ENCODE measurements around the gene C1orf115.
"Not testable (repeated sequence)": the region's sequence is repeated elsewhere in the genome, so short reads cannot be mapped to it uniquely, and the experiment has no call there.

Gene C1orf115

DNA sequence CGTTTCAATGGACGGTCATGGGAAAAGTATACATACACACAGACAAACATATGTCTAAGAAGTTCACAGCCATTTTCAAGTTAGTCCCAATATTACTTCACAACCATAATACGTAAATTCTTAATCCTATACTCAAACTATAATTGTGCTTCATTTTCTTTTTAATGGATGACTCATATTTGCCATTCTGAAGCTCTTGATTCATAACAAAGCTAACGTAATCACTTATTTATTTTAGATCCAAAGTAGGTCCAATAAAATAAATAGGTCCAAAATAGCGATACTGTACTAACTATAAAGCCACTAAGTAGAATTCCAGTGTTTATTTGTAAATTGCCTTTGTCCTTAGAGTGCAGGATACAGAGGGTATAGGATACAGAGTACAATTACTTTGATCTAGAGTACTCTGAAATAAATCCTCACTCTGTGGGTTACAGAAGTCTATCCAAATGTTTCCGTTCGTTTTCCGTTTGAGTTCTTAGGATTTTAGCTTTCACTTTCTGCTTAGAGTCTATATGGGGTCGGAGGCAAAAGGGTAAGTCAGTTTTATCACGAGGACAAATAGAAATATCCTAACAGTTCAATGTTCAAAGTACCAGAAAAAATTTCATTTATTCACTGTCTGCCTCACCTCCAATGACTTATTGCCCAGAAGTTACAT lies 8.8 kb upstream of the C1orf115 start:
- Histone ChIP-seq H3K27me3 (ENCODE audit: control insufficient read depth, insufficient read depth, low read length) (no peaks in the 10 kb centered on the region), H3K9me3 (ENCODE audit: control insufficient read depth, low read length) (no peaks in the 10 kb centered on the region), H3K4me3 (ENCODE audit: low read length) (peak overlapping the region; percentile 20), H3K4me1 (ENCODE audit: control insufficient read depth, insufficient read depth, low read length) (peaks cover 7% of the 10 kb centered on the region), H3K9ac (ENCODE audit: low read length) (no peak overlapping the region), H3K36me3 (ENCODE audit: control insufficient read depth, insufficient read depth, low read length) (no peaks in the 10 kb centered on the region)

DNA sequence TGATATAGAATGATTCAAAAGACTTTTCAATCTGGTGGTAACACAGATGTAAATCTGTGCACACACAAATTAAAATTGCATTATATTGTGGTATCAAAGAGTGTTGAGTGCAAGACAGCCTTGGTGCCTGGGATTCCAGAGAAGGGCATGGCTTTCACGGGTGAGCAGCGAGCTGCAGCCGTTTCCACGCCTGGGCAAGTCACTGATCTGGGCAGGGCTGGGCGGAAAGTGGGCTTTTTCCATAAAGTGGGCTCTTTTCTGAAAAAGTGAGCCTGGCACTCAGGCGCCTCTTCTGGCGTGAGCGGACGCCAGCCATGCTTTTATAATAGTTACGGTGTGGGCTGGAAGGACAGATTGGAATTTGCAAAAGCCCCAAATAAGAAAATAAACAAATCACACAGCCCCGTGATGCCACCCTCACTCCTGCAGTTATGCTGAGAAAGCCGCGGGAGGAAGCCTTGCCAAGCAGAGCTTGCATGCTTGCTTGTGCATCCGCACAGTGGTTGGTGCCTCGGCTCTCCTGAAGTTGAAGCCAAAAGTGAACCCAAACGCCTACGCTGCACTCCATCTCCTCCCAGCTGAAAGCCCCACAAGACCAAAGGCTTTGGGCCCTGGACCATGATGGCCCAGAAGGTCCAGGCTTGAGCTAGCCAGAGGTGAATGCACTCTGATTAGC lies 7.1 kb upstream of the C1orf115 start:
- no peaks in the 10 kb centered on the region for H3K9me3 ChIP-seq (ENCODE audit: control insufficient read depth, low read length)
- H3K27me3 ChIP-seq (ENCODE audit: control insufficient read depth, insufficient read depth, low read length) = no peaks in the 10 kb centered on the region
- no peaks in the 10 kb centered on the region for H3K36me3 ChIP-seq (ENCODE audit: control insufficient read depth, insufficient read depth, low read length)
- H3K4me1 ChIP-seq (ENCODE audit: control insufficient read depth, insufficient read depth, low read length) = peaks cover 7% of the 10 kb centered on the region
- no peak overlapping the region for H3K4me3 ChIP-seq (ENCODE audit: low read length)
- no peak overlapping the region for H3K9ac ChIP-seq (ENCODE audit: low read length)

DNA sequence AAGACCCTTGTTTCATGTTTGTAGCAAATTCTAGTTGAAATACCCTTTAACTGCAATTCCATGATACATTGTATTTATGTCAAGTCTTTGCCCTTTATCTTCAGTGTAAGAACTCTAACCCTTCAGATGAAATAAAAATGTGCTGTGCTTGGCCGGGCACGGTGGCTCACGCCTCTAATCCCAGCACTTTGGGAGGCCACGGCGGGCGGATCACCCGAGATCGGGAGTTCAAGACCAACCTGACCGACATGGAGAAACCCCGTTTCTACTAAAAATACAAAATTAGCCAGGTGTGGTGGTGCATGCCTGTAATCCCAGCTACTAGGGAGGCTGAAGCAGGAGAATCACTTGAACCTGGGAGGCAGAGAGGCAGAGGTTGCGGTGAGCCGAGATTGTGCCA lies 6.4 kb upstream of the C1orf115 start:
- not testable (repeated sequence) for H3K4me3 ChIP-seq (ENCODE audit: low read length); H3K9me3 ChIP-seq (ENCODE audit: control insufficient read depth, low read length); H3K36me3 ChIP-seq (ENCODE audit: control insufficient read depth, insufficient read depth, low read length); H3K27me3 ChIP-seq (ENCODE audit: control insufficient read depth, insufficient read depth, low read length); H3K9ac ChIP-seq (ENCODE audit: low read length); H3K4me1 ChIP-seq (ENCODE audit: control insufficient read depth, insufficient read depth, low read length)

DNA sequence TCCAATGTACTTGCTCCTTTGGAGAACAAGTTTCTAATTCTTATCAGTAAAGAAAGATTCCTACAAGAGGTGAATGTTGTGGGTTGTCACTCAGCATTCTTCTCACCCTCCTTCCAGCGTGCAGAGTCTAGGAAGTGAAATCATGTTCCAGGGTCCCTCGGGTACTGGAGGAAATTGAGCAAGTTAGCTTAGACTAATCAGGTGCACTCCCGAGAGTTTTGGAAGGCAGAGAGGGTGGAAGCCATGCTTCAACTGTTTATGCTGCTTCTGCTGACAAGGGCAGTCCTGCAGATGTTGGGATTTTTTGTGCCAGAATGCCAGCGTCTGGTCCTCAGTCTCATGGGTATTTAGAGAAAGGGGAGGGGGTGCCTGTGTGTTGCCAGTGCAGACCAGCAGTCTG lies 5.3 kb upstream of the C1orf115 start:
- H3K9me3 ChIP-seq (ENCODE audit: control insufficient read depth, low read length) = no peaks in the 10 kb centered on the region
- H3K27me3 ChIP-seq (ENCODE audit: control insufficient read depth, insufficient read depth, low read length) = no peaks in the 10 kb centered on the region
- peaks cover 12% of the 10 kb centered on the region for H3K4me1 ChIP-seq (ENCODE audit: control insufficient read depth, insufficient read depth, low read length)
- H3K4me3 ChIP-seq (ENCODE audit: low read length) = no peak overlapping the region
- no peak overlapping the region for H3K9ac ChIP-seq (ENCODE audit: low read length)
- H3K36me3 ChIP-seq (ENCODE audit: control insufficient read depth, insufficient read depth, low read length) = no peaks in the 10 kb centered on the region

DNA sequence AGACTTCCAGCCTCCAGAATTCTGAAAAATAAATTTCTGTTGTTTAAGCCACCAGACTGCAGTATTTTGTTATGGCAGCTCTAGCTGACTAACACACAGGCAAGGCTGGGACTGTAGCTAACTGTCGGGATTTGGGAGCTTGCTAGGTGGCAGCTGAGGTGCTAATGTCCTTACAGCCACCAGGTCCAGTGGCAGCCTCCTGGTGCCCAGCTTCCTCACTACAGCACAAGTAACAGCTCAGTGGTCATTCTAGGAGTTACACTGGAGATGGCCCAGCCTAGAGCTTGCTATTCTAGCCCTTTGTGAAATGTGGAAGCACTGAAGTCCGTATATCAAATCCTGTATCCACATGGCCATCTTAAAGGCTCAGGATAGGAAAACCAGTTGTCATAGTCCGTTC lies 4.3 kb upstream of the C1orf115 start:
- no peaks in the 10 kb centered on the region for H3K27me3 ChIP-seq (ENCODE audit: control insufficient read depth, insufficient read depth, low read length)
- H3K9ac ChIP-seq (ENCODE audit: low read length) = no peak overlapping the region

DNA sequence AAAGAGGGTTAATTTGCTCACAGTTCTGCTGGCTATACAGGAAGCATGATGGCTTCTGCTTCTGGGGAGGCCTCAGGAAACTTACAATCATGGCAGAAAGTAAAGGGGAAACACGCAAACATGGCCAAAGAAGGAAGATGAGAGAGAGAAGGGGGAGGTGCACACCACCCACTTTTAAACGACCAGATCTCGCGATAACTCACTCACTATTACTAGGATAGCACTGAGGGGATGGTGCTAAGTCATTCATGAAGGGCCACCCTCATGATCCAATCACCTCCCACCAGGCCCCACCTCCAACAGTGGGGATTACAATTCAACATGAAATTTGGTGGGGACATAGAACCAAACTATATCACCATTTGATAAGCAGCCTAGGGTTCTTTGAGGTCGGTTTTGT lies 2.4 kb upstream of the C1orf115 start:
- no peaks in the 10 kb centered on the region for H3K36me3 ChIP-seq (ENCODE audit: control insufficient read depth, insufficient read depth, low read length)
- no peaks in the 10 kb centered on the region for H3K27me3 ChIP-seq (ENCODE audit: control insufficient read depth, insufficient read depth, low read length)
- no peak overlapping the region for H3K4me3 ChIP-seq (ENCODE audit: low read length)
- H3K9me3 ChIP-seq (ENCODE audit: control insufficient read depth, low read length) = no peaks in the 10 kb centered on the region
- no peak overlapping the region for H3K9ac ChIP-seq (ENCODE audit: low read length)
- peaks cover 6% of the 10 kb centered on the region for H3K4me1 ChIP-seq (ENCODE audit: control insufficient read depth, insufficient read depth, low read length)

More for the DNA sequence above, 4.3 kb upstream of the C1orf115 start:
- no peaks in the 10 kb centered on the region for H3K36me3 ChIP-seq (ENCODE audit: control insufficient read depth, insufficient read depth, low read length)
- H3K4me1 ChIP-seq (ENCODE audit: control insufficient read depth, insufficient read depth, low read length) = peaks cover 13% of the 10 kb centered on the region
- no peaks in the 10 kb centered on the region for H3K9me3 ChIP-seq (ENCODE audit: control insufficient read depth, low read length)
- H3K4me3 ChIP-seq (ENCODE audit: low read length) = no peak overlapping the region

DNA sequence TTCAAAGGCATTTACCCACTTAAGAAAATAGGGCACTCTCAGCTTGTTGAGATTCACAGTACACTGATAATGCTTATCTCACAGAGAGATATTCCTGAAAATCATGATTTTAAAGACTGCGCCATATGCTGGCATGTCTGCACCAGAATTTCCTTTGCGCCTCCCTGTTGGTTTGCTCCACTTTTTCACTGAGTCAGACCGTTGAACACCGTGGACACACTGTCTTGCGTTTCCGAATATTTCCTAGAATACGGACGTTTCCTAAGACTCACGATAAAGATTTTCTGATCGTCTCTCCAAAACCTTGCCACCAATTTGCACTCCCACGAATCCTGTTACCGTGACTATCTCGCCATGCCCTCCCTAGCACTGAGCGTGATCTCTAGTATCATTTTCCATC lies 497 bp upstream of the C1orf115 start:
- Histone ChIP-seq H3K9ac (ENCODE audit: low read length) (no peak overlapping the region), H3K4me3 (ENCODE audit: low read length) (peak overlapping the region; percentile 76), H3K36me3 (ENCODE audit: control insufficient read depth, insufficient read depth, low read length) (no peaks in the 10 kb centered on the region), H3K4me1 (ENCODE audit: control insufficient read depth, insufficient read depth, low read length) (peaks cover 6% of the 10 kb centered on the region), H3K27me3 (ENCODE audit: control insufficient read depth, insufficient read depth, low read length) (no peaks in the 10 kb centered on the region), H3K9me3 (ENCODE audit: control insufficient read depth, low read length) (no peaks in the 10 kb centered on the region)

DNA sequence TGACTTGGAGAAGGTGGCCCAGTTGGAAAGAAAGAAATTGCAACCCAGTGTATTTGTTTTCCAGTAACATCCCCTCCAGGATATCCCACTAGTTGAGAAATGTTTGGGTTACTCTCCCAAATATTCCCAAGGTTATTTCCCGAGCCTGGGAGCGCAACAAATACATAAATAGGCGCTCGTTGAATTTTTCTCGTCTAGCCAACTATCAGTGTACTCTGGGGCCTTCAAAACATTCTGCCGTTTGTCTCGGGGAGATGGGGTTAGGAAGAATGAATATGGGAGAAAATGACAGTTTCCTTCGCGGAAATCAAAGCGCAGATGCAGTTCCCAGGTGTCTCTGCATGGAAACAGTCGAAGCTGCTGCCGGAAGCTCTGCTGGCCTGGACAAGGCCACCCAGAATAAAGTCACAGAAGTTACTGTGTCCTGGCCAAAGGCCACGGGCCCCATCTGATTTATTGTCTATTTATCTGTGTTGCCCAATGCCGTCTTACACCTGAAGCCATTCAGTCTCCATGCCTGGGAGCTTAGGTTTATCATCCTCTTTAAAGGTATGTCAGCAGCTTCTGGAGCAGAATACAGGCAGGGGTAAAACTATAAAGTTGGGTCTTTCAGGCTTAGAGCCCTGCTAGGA lies 1.0 kb downstream of the C1orf115 start:
- no peaks in the 10 kb centered on the region for H3K27me3 ChIP-seq (ENCODE audit: control insufficient read depth, insufficient read depth, low read length)
- no peaks in the 10 kb centered on the region for H3K9me3 ChIP-seq (ENCODE audit: control insufficient read depth, low read length)
- no peaks in the 10 kb centered on the region for H3K36me3 ChIP-seq (ENCODE audit: control insufficient read depth, insufficient read depth, low read length)
- peak overlapping the region; percentile 78 for H3K9ac ChIP-seq (ENCODE audit: low read length)
- H3K4me3 ChIP-seq (ENCODE audit: low read length) = peak overlapping the region; percentile 76
- H3K4me1 ChIP-seq (ENCODE audit: control insufficient read depth, insufficient read depth, low read length) = peaks cover 6% of the 10 kb centered on the region

DNA sequence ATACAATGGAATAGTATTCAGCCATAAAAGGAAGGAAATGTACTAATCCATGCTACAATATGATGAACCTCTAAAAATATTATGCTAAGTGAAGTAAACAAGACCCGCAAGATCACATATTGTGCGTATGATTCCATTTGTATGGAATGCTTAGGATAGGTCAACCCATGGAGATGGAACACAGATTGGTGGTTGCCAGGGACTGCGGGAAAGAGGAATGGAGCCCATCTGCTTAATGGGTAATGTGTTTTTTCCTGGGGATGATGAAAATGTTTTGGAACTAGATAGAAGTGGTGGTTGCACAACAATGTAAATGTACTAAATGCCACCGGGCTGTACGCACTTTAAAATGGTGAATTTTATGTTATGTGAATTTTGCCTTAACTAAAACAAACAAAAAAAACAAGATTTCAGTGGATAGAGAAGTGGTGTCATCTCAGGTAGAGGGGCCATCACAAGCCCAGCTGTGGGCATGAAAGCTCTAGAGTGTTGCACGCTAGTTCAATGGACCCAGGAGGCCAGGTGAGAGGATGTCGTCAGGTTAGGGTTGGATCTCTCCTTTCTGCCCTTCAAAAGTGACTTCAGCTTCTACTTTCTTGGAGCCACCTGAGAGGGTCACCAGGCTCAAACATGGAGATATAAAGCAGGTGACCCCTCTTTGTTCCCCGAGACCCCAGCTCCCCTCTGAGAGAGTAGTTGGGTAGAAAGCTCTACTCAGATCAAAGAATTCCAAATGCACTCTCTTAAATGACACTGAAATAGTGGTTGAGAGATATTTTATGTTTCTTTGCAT lies 2.5 kb downstream of the C1orf115 start:
- Histone ChIP-seq H3K4me3 (ENCODE audit: low read length) (no peak overlapping the region), H3K27me3 (ENCODE audit: control insufficient read depth, insufficient read depth, low read length) (no peaks in the 10 kb centered on the region), H3K36me3 (ENCODE audit: control insufficient read depth, insufficient read depth, low read length) (no peaks in the 10 kb centered on the region), H3K9ac (ENCODE audit: low read length) (no peak overlapping the region), H3K9me3 (ENCODE audit: control insufficient read depth, low read length) (no peaks in the 10 kb centered on the region), H3K4me1 (ENCODE audit: control insufficient read depth, insufficient read depth, low read length) (peaks cover 6% of the 10 kb centered on the region)

DNA sequence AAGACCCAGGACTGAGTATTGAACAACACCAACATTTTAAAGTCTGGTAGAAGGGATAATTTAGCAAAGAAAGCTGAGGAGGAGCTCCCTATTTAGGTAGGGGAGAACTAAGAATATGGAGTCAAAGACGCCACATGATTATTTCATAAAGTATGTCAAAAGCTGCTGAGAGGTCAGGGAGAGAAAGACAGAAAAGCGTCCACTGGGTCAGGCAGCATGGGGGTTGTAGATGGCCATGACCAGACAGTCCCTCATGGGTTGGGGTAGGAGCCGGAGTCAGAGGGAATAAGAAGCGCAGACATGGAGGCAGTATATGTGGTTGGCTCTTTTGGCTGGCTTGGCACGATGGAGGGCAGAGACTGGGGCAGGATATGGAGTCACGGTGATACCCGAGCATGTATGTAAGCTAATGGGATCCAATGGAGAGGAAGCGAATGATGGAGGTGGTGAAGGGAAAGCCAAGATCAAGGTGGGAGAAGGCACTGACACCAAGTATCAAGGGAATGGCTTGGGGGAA lies 4.8 kb downstream of the C1orf115 start:
- Histone ChIP-seq H3K27me3 (ENCODE audit: control insufficient read depth, insufficient read depth, low read length) (no peaks in the 10 kb centered on the region), H3K4me1 (ENCODE audit: control insufficient read depth, insufficient read depth, low read length) (peaks cover 1% of the 10 kb centered on the region), H3K36me3 (ENCODE audit: control insufficient read depth, insufficient read depth, low read length) (no peaks in the 10 kb centered on the region), H3K9ac (ENCODE audit: low read length) (no peak overlapping the region), H3K4me3 (ENCODE audit: low read length) (no peak overlapping the region), H3K9me3 (ENCODE audit: control insufficient read depth, low read length) (no peaks in the 10 kb centered on the region)

DNA sequence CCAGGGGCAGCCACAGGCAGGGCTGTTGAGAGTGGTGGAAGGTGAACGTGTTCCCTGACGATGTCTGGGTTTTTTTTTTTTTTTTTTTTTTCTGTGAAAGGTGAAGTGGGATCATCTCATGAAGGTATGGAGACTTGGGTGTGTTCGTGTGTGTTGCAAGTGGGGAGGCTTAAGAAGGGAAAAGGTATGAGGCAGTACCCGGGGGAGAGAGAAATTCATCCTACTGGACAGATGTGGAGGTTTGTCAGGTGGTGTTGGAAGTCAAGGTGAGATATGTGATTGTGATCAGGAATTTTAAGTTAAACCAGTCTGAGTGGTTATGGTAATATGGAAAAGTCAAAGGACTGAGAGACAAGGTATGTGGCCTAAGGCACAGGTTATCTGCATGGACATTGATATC lies 5.3 kb downstream of the C1orf115 start:
- no peaks in the 10 kb centered on the region for H3K9me3 ChIP-seq (ENCODE audit: control insufficient read depth, low read length)
- no peaks in the 10 kb centered on the region for H3K27me3 ChIP-seq (ENCODE audit: control insufficient read depth, insufficient read depth, low read length)
- no peak overlapping the region for H3K9ac ChIP-seq (ENCODE audit: low read length)

More for the DNA sequence above, 5.3 kb downstream of the C1orf115 start:
- no peaks in the 10 kb centered on the region for H3K4me1 ChIP-seq (ENCODE audit: control insufficient read depth, insufficient read depth, low read length)
- no peak overlapping the region for H3K4me3 ChIP-seq (ENCODE audit: low read length)
- H3K36me3 ChIP-seq (ENCODE audit: control insufficient read depth, insufficient read depth, low read length) = no peaks in the 10 kb centered on the region

Data from mucosa of stomach (tissue), 1 donor.